GM18502 (cell line): ENCODE data around the gene GNG2.

ENCODE experiments used
- ATAC-seq: cut with Tn5 transposase; IDR thresholded peaks from one replicate; pipeline ENCODE4 v1.9.1; 2021; ENCODE audit warnings: mild to moderate bottlenecking; ENCODE audit not compliant: unreplicated experiment, poor library complexity

Gene GNG2

GRCh38 chr14:51852541-51852940 is 7.9 kb upstream of the GNG2 start:
- ATAC-seq = no peak

DNA sequence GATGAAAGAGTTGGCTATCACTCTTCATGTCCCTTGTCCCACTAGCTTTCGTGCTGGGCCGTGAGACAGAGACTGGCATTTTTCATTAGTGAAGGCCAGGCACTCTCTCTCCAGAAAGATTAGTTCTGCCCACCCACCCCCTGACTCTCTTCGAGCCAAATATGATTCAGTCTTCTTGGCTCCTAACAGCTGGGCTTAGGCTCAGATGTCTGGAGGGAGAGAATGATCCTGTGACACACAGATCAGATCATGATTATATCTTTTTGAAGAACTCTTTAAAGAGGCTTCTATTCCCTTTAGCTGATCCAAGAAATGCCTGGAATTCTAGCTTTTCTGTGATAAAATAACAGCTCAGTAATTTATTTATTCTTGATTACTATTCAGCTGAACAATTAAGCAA is 5.2 kb upstream of the GNG2 start:
- ATAC-seq = no peak

DNA sequence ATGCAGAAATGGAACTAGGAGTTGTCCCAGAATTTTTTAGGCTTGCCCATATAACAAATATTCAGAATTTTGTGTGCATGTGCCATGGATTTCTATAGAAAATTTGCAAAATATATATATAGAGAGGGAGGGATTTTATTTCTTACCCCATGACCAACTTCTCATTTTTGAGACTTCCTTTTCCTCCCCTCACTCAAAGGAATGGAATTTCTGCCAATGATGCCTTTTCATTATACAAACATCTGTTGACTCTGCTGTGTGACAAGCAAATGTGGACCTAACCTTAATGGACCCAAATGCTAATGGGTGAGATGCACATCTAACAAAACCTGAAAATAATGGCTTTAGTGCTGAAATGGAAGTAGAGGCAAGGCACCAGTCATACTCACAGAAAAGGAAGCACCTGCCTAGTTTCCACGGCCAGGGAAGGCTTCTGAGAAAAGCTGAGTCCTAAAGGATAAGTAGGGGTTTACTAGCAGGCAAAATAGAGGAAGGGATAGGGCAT is 3.6 kb upstream of the GNG2 start:
- ATAC-seq = no peak

GRCh38 chr14:51859131-51859530 is 1.3 kb upstream of the GNG2 start:
- no peak for ATAC-seq

- peak; percentile 3 for ATAC-seq
Observed at GRCh38 chr14:51860825-51861499, 550 bp downstream of the GNG2 start.

DNA sequence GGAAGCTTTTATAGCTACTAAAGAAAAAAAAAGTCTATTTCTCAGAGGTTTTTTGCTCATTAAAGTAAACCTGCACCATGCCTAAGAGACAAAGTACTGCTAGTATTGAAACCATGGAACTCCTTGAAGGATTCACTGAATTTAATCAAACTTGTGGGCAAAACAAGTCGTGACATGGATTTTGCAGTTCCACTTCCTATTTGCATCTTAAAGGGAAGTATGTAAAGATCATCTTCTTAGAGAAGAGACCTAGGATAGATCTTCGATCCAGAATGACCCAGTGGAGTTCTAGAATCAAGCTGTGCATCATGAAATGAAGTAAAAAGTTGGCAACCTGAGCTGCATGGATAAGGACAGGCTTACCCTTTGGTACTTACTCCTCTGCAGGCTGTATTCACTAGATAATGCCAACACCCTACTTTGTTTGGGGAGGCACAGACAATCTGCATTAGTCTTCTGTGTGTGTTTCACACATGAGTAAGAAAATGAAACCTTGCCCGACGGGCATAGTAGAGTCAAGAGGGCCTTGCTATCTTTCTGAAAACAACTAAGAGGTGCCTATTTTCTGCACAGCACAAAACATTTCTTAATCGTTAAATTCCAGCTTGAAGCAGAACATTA is 1.9 kb downstream of the GNG2 start:
- ATAC-seq = no peak

DNA sequence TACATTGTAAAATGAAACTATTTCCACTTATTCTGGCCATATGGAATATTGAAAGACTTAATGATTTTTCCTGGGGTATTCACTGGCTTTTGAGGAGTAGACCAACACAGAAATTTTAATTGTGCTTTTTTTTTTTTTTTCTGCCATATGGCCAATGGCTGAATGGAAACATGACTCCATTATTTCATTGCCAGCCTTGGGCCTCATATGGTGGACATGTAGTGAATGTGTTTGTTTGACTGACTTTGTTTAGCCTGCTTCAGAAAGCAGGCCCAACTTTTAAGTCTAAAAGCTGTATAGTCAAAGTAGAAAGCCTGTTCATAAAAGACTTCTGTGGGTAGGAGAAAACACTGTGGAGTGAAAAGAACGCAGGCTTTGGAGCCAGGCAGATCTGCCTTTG is 2.4 kb downstream of the GNG2 start:
- no peak for ATAC-seq

GRCh38 chr14:51865953-51866747 is 5.7 kb downstream of the GNG2 start:
- ATAC-seq = peak; percentile 56

- no peak for ATAC-seq
Observed at GRCh38 chr14:51867741-51868140, 7.3 kb downstream of the GNG2 start.

GRCh38 chr14:51868405-51868804 is 8.0 kb downstream of the GNG2 start:
- ATAC-seq = no peak

DNA sequence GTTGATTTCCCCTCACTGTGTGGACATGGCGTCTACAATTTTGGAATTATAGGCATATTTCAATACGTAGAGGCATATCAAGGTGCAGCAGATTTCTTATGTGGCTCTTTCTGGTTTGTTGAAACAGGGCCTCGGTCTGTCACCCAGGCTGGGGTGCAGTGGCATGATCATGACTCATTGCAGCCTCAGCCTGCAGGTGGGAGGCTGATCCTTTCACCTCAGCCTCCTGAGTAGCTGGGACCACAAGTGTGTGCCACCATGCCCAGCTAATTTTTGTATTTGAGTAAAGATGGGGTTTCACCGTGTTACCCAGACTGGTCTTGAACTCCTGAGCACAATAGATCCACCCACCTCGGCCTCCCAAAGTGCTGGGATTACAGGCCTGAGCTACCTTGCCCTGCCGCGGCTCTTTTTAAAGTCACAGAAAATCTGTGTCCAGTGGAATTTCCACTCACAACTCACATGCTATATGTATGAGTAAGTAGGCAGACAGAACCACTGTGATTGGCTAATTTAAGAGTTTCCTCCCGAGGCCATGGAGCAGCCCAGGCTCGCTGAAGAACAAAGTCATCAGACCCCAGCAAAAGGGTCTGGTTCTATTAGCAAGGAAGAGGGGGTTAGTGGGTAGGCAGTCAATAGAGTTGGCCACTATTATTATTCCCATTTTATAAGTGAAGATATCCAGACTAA is 9.1 kb downstream of the GNG2 start:
- ATAC-seq = no peak

- ATAC-seq = no peak
Observed at GRCh38 chr14:51870606-51871005, 10.2 kb downstream of the GNG2 start.

DNA sequence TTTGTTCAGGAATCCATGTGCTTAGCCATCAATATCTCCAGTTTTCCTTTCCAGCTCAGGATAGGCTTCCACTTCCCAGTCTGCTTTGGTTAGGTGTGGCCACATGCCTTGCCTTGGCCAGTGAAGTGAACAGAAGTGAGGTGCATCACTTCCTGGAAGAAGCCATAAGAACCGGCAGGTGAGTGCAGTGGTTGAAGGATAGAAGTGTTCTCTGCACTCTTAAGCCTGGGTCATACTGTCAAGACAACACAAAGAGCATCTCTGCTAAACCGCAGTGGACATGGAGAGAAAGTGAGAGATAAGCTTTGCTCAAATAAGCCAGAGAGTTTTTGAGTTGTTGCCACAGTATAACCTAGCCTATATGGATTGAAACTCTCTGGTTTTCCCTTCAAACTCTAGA is 11.4 kb downstream of the GNG2 start:
- ATAC-seq = no peak

- no peak for ATAC-seq
Observed at GRCh38 chr14:51872396-51872795, 12.0 kb downstream of the GNG2 start.

DNA sequence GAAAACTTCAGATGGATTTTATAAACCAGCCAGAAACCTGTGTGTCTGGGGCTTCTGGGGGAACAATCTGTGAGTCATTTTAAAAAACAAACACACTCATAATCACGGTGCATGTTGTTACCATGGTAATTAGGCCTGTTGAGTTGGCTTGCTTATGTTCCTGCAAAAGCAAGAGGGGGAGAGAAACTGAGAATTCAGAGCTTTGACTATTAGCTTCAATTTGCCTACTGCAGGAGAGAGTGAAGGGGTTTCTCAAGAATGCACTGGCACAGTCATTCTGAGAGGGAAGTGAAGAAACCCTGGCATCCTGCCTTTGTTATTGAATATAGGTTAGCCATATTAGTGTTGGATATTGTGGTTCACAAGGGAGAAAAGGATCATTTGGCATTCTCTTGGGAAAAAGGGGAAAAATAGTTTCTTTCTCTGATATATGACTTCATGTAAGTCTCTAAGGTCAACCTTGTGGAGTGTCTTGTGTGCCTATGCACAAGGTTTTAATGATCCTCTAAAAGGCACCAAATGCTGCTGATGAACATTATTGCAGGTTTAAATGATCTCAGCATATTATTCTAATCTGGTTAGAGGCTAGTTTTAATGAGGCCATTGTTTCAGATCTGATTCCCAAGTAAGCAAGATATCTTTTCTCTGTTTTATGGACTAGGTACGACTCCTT is 12.9 kb downstream of the GNG2 start:
- peak; percentile 95 for ATAC-seq

DNA sequence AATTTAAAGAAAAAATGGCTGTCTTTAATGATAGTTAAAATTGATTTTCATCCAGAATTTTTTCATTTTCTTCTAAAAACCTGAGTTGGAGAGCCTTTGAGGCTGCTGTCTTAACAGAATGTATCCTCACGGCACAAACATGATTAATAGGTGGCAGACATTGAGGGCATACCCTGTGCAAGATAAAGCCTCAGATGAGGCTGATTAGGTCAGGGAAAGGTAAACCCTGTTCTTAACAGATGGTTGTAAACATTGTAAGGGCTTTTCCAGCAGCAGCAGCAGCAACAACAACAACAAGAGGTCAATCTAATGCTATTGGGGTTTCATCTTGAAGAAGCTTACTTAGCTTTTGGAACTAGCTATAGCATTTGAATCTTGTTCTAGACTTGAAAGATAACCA is 17.4 kb downstream of the GNG2 start:
- ATAC-seq = no peak

- peak; percentile 51 for ATAC-seq
Observed at GRCh38 chr14:51879170-51879569, 18.8 kb downstream of the GNG2 start.

- ATAC-seq = peak; percentile 61
Observed at GRCh38 chr14:51880835-51881580, 20.6 kb downstream of the GNG2 start.

DNA sequence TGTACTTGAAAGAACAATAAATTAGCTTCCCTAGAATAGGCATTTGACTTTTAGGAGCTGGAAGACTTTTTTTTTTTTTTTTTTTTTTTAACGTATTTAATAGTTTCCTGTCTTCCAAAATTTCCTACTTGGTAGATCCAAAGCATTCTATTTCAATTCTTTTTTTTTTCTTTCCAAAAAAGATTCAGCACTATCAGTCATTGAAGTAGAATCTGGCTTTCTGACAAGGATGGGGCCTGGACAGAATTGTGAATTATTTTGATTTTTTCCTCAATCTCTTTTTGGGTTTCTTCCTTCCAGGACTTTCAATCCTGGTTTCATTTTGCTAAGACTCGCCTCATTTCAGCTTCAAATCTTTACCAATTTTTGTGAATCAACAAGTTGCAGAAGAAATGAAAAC is 21.2 kb downstream of the GNG2 start:
- no peak for ATAC-seq

DNA sequence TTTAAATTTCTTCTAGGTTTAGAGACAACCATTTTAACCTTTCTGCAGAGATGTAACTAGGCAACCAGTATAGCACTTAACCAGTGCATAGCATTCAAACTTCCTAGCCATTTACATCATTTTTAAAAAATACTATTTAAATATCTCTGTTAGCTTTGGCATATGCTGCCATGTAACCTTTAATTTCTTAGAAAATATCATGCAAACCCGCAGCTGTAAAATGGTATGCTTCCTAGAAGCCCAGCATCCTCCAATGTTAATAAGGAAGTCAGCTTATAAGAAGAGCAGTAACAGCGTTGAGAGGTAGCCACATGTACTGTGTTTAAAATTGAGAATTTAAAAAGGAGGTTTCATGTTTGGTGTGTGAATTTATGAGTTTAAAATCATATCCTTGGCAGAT is 22.8 kb downstream of the GNG2 start:
- ATAC-seq = no peak
